Adrenal gland (tissue), 5 donors: ENCODE results near the gene KRT80.

ENCODE experiments used
- CTCF ChIP-seq, 6 experiments: fragments of 450-650 bp in 4 of 6; fragments of 200-600 bp in 2 of 6; sonication (generic) in 1 of 6; IDR thresholded peaks; 1 replicate in 5 of 6; 2 replicates in 1 of 6; pipeline versions ENCODE4 v1.5.1 to v1.8.0; 2016 to 2021; ENCODE audit warnings: antibody characterized with exemption in 6 of 6, mild to moderate bottlenecking in 2 of 6, moderate library complexity in 1 of 6
- POLR2A ChIP-seq, 2 donors: fragments of 450-650 bp; IDR thresholded peaks; one replicate each; pipeline ENCODE4 v1.6.1; 2017; ENCODE audit warnings: antibody characterized with exemption in 2 of 2, mild to moderate bottlenecking in 2 of 2, moderate library complexity in 1 of 2
- donor health status: DM: no; HTN: no; CAD: no.

- TF ChIP-seq CTCF (IDR thresholded peaks at IDR 0.05) (no peak), POLR2A (IDR thresholded peaks at IDR 0.05) (no peak)
Observed at GRCh38 chr12:52221070-52221781, 29.4 kb upstream of the KRT80 start.
